Transverse colon (tissue), 3 donors: ENCODE data around the gene CFD.

Source experiments
- EP300 ChIP-seq: sonication (generic); formaldehyde crosslinking; IDR thresholded peaks from one replicate; pipeline ENCODE4 v1.6.1; 2017; ENCODE audit warnings: antibody characterized with exemption, low read depth
- POLR2A ChIP-seq: fragments of 450-650 bp; IDR thresholded peaks from one replicate; pipeline ENCODE4 v1.6.1; 2016; ENCODE audit warnings: antibody characterized with exemption, mild to moderate bottlenecking, moderate library complexity
- TF ChIP-seq, protein P1 (sequence below), 5 experiments: fragments of 200-600 bp in 3 of 5; fragments of 450-650 bp in 2 of 5; sonication (generic) in 3 of 5; IDR thresholded peaks; 1 replicate in 2 of 5; 2 replicates in 3 of 5; pipeline ENCODE4 v1.5.1; 2016 to 2017; ENCODE audit warnings: antibody characterized with exemption in 5 of 5, inconsistent platforms in 3 of 5, mild to moderate bottlenecking in 2 of 5, moderate library complexity in 1 of 5

DNA sequence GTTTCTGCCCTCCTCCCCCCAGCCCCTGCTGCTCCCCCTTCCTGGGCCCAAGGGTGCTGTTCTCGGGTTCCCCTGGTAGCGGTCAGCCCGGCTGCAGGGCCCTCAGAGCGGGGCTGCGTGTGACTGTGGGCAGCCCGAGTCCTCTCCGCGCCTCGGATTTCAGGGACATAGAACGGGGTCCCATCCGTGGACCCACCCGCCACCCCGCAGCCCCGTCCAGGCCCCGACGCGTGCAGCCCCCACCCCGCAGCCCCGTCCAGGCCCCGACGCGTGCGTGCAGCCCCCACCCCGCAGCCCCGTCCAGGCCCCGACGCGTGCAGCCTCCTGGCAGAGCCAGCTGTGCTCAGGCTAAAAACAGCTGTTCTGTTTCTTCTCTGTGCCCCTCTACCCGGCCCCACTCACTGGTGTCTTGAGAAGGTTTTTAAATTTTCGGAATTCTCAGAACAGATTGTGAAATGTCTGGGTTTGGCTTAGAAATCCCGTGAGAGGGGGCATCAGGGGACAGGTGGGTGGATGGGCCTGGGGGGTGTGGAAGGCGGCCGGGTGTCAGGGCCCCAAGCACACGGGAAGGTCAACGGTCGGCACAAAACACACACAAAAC lies 24.2 kb upstream of the CFD start:
- no peak for TF ChIP-seq POLR2A
- TF ChIP-seq EP300, result no peak
- TF ChIP-seq, protein P1, sequence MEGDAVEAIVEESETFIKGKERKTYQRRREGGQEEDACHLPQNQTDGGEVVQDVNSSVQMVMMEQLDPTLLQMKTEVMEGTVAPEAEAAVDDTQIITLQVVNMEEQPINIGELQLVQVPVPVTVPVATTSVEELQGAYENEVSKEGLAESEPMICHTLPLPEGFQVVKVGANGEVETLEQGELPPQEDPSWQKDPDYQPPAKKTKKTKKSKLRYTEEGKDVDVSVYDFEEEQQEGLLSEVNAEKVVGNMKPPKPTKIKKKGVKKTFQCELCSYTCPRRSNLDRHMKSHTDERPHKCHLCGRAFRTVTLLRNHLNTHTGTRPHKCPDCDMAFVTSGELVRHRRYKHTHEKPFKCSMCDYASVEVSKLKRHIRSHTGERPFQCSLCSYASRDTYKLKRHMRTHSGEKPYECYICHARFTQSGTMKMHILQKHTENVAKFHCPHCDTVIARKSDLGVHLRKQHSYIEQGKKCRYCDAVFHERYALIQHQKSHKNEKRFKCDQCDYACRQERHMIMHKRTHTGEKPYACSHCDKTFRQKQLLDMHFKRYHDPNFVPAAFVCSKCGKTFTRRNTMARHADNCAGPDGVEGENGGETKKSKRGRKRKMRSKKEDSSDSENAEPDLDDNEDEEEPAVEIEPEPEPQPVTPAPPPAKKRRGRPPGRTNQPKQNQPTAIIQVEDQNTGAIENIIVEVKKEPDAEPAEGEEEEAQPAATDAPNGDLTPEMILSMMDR (IDR thresholded peaks at IDR 0.05), result no peak
